SK-N-MC (cell line): Measurements from ENCODE around the gene THOC7.
A peak's percentile ranks its signal among the peaks of the same experiment; 100 is the strongest.

ENCODE experiments used
- DNase-seq: peaks from one replicate; pipeline ENCODE4 v3.0.0-alpha.2; 2011; ENCODE audit warnings: low read depth, low spot score
- H3K27ac ChIP-seq: fragments of 200-600 bp; sonication (generic); 2 replicates; pipeline ENCODE4 v1.5.1; 2016; ENCODE audit warnings: mixed run types
- H3K36me3 ChIP-seq: fragments of 200-600 bp; sonication (generic); 2 replicates; pipeline ENCODE4 v1.6.1; 2017; ENCODE audit warnings: antibody characterized with exemption, low read length, mixed read lengths; ENCODE audit not compliant: insufficient read depth
- H3K4me3 ChIP-seq: fragments of 200-600 bp; sonication (generic); 2 replicates; pipeline ENCODE4 v1.5.1; 2016
- H3K9ac ChIP-seq: fragments of 200-600 bp; sonication (generic); 2 replicates; pipeline ENCODE4 v1.8.0; 2017; ENCODE audit warnings: mixed run types, mixed read lengths; ENCODE audit not compliant: insufficient read length
- H3K9me3 ChIP-seq: fragments of 200-600 bp; sonication (generic); 2 replicates; pipeline ENCODE4 v1.6.1; 2017; ENCODE audit warnings: low read depth, mild to moderate bottlenecking, antibody characterized with exemption, low read length, moderate library complexity, mixed read lengths
- EZH2 ChIP-seq: fragments of 200-600 bp; sonication (generic); IDR thresholded peaks from one replicate; pipeline ENCODE4 v1.6.1; 2017; ENCODE audit warnings: antibody characterized with exemption
- FOXP2 ChIP-seq: optimal IDR thresholded peaks from 2 replicates; pipeline ENCODE3; 2011; ENCODE audit warnings: mild to moderate bottlenecking, moderate library complexity; ENCODE audit not compliant: insufficient read depth; ENCODE audit errors: extremely low read length, control extremely low read depth
- POLR2AphosphoS5 ChIP-seq: IDR thresholded peaks from 2 replicates; pipeline ENCODE4 v1.6.1; 2012; ENCODE audit warnings: mild to moderate bottlenecking, low read depth, low read length, borderline replicate concordance

The THOC7 gene

GRCh38 chr3:63886858-63887257, 23.3 kb upstream of the THOC7 start:
- TF ChIP-seq FOXP2 = no peak
- TF ChIP-seq EZH2 = no peak
- TF ChIP-seq POLR2AphosphoS5 = no peak
- no peak overlapping the region for H3K27ac ChIP-seq
- no peak for DNase-seq
- no peaks in the 10 kb centered on the region for H3K9me3 ChIP-seq
- no peak overlapping the region for H3K4me3 ChIP-seq
- H3K9ac ChIP-seq = no peak overlapping the region
- H3K36me3 ChIP-seq = no peaks in the 10 kb centered on the region

DNA sequence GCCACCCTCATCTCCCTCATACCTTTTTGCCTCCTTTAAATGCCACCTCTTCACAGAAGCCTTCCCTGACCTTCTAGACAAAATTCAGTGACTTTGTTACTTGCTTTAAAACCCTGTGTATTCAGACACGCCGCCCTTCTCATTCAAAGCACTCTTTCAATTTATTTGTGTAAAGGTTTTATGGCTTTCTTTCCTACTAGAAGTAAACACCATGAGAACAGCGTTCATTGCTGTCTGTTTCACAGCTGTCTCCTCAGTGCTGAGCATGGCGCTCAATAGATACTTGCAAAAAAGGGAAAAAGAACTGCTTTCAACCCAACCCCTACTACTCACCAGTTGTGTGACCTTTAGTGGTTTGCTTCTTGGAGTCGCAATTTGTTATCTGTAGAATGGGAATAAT, 17.0 kb upstream of the THOC7 start:
- H3K36me3 ChIP-seq = no peaks in the 10 kb centered on the region
- no peak overlapping the region for H3K9ac ChIP-seq
- no peak for DNase-seq
- H3K4me3 ChIP-seq = no peak overlapping the region
- no peaks in the 10 kb centered on the region for H3K9me3 ChIP-seq
- no peak for TF ChIP-seq POLR2AphosphoS5
- no peak for TF ChIP-seq EZH2
- TF ChIP-seq FOXP2 = no peak
- H3K27ac ChIP-seq = no peak overlapping the region

- H3K9ac ChIP-seq = no peak overlapping the region
- H3K9me3 ChIP-seq = no peaks in the 10 kb centered on the region
- TF ChIP-seq EZH2 (no peak), FOXP2 (no peak), POLR2AphosphoS5 (no peak)
- no peak for DNase-seq
- H3K36me3 ChIP-seq = no peaks in the 10 kb centered on the region
- H3K27ac ChIP-seq = no peak overlapping the region
- no peak overlapping the region for H3K4me3 ChIP-seq
These were observed 14.9 kb upstream of the THOC7 start for GRCh38 chr3:63878394-63879060.

DNA sequence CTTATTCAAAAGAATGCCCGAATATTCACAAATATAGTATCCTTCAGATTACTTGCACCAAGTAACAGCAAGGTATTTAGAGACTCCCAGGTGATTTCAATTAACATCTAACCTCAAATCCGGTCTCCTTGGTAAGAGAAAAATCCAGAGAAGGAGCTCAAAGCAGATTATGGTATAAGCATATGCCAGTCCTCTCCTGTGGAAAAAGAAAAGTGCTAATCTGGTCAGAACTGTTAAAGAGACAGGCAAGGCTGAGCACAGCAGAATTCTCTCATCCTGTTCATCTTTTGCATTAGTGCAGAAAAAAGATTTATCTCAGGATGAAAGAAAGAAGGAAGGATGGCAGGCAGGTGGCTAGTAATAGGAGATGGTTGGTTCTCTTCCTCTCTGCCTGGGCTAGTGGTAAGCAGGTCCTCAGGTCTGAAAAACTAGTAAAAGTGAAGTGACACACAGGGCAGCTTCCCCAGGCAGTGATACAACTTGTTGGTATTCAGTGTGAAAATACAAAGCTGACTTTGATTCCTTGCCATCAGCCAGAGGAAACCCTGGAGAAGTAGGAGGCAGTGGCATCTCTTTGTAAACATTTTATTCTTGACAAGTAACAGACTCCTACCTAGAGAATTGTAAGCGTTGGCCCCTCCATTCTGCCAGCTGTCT, 14.3 kb upstream of the THOC7 start:
- no peak overlapping the region for H3K9ac ChIP-seq
- no peak overlapping the region for H3K27ac ChIP-seq
- no peaks in the 10 kb centered on the region for H3K9me3 ChIP-seq
- H3K36me3 ChIP-seq = no peaks in the 10 kb centered on the region
- H3K4me3 ChIP-seq = no peak overlapping the region
- DNase-seq = no peak
- no peak for TF ChIP-seq FOXP2
- TF ChIP-seq EZH2 = no peak
- no peak for TF ChIP-seq POLR2AphosphoS5

GRCh38 chr3:63876260-63876659, 12.7 kb upstream of the THOC7 start:
- Histone ChIP-seq H3K27ac (peak overlapping the region; percentile 25; the same call in 1 of the 2 replicates), H3K9me3 (no peaks in the 10 kb centered on the region), H3K9ac (no peak overlapping the region), H3K36me3 (no peaks in the 10 kb centered on the region), H3K4me3 (peak overlapping the region; percentile 30; the same call in 1 of the 2 replicates)
- no peak for DNase-seq
- TF ChIP-seq EZH2 (no peak), FOXP2 (no peak), POLR2AphosphoS5 (no peak)

- TF ChIP-seq FOXP2 (no peak), EZH2 (no peak), POLR2AphosphoS5 (no peak)
- Histone ChIP-seq H3K9me3 (no peaks in the 10 kb centered on the region), H3K27ac (no peak overlapping the region), H3K36me3 (no peaks in the 10 kb centered on the region), H3K4me3 (no peak overlapping the region), H3K9ac (no peak overlapping the region)
- no peak for DNase-seq
These were observed 11.9 kb upstream of the THOC7 start for GRCh38 chr3:63875510-63875909.

DNA sequence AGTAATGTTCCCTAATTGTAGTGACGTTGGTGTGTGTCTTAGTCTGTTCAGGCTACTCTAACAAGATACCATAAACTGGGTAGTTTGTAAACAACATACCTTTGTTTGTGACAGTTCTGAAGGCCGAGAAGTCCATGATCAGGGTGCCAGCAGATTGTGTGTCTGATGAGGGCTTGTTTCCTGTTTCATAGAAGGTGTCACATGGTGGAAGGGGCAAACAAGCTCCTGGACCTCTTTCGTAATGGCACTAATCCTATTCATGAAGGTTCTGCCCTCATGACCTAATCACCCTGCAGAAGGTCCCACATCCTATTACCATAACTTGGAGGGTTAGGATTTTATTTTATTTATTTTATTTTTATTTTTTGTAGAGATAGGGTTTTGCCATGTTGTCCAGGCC, 11.2 kb upstream of the THOC7 start:
- Histone ChIP-seq H3K36me3 (no peaks in the 10 kb centered on the region), H3K9ac (no peak overlapping the region), H3K9me3 (no peaks in the 10 kb centered on the region), H3K4me3 (no peak overlapping the region), H3K27ac (no peak overlapping the region)
- DNase-seq = no peak
- TF ChIP-seq FOXP2 (no peak), POLR2AphosphoS5 (no peak), EZH2 (no peak)

GRCh38 chr3:63872135-63872924, 8.7 kb upstream of the THOC7 start:
- no peak overlapping the region for H3K4me3 ChIP-seq
- TF ChIP-seq EZH2 = no peak
- no peak for TF ChIP-seq FOXP2
- no peak for TF ChIP-seq POLR2AphosphoS5
- H3K9ac ChIP-seq = no peak overlapping the region
- no peaks in the 10 kb centered on the region for H3K9me3 ChIP-seq
- no peaks in the 10 kb centered on the region for H3K36me3 ChIP-seq
- no peak for DNase-seq
- no peak overlapping the region for H3K27ac ChIP-seq
